Fibroblast of mammary gland (primary cell): Measurements from ENCODE around the gene ELMO1.

ENCODE experiments used
- DNase-seq: peaks from one replicate; pipeline ENCODE4 v3.0.0-alpha.2; 2010; ENCODE audit warnings: low read depth
- H3K4me3 ChIP-seq: 2 replicates; pipeline ENCODE4 v1.5.1; 2011; ENCODE audit warnings: low read depth, mild to moderate bottlenecking, low read length, moderate library complexity; ENCODE audit not compliant: control insufficient read depth
- TF ChIP-seq, protein P1 (sequence below): conservative IDR thresholded peaks from 2 replicates; pipeline ENCODE4 v1.5.1; 2011; ENCODE audit warnings: low read depth, low read length, inconsistent platforms; ENCODE audit not compliant: control insufficient read depth, insufficient read depth

ELMO1 gene

DNA sequence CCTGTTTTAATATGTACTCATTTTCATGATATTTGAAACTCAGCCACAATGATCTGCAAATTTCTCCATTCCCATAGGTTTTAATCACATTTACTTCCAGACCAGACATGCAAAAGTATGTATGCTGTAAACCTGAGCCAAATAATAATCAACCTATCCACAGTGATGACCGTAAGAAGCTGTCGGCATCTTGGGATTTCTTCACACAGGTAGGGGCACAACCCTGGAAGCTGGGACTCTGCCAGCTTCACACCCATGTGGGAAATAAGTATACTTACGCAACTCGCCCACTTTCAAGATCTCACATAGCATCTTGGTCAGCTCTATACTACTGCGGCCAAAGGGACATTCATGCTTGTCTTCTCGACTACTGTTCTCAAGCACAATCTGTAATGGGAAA is 352.3 kb downstream of the ELMO1 start:
- no peak for DNase-seq
- H3K4me3 ChIP-seq: no peak overlapping the region

DNA sequence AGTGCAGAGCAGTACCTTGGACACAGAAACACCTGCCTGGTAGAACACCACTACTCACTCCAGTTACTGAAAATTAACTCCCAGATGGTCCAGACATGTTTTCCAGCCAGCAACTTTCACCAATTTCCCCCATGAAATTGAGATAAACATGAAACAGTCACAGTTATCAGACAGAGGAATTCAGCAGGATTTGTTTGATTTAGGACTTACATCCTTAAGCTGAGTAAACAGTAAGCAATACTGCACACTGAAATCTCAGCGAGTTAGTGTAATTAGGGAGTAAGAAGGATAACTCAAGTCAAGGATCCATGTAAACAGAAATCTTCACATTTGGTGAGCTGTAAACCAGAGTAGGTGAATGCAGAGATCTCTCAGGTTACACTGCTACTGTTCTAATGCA is 353.5 kb downstream of the ELMO1 start:
- no peak for DNase-seq
- TF ChIP-seq, protein P1, sequence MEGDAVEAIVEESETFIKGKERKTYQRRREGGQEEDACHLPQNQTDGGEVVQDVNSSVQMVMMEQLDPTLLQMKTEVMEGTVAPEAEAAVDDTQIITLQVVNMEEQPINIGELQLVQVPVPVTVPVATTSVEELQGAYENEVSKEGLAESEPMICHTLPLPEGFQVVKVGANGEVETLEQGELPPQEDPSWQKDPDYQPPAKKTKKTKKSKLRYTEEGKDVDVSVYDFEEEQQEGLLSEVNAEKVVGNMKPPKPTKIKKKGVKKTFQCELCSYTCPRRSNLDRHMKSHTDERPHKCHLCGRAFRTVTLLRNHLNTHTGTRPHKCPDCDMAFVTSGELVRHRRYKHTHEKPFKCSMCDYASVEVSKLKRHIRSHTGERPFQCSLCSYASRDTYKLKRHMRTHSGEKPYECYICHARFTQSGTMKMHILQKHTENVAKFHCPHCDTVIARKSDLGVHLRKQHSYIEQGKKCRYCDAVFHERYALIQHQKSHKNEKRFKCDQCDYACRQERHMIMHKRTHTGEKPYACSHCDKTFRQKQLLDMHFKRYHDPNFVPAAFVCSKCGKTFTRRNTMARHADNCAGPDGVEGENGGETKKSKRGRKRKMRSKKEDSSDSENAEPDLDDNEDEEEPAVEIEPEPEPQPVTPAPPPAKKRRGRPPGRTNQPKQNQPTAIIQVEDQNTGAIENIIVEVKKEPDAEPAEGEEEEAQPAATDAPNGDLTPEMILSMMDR: no peak

More for the DNA sequence above, 352.3 kb downstream of the ELMO1 start:
- TF ChIP-seq, protein P1: no peak

DNA sequence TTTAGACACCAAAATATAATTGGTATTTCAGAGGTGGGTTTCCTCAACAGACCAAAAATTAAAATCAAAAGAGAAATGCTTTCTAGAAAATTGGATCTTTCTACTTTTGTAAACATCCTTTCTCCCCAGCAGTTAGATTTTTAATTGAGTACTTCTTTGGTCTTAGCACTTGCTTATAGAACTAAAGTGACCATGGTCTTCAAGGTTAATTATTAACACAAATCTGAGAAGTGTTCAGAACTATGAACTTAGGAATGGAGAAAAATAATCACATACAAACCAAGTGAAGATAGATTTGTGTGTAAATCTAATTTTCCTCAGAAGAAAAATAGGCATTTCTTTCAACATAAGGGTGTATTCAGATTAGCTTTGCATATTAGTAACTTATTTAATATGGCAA is 355.4 kb downstream of the ELMO1 start:
- TF ChIP-seq, protein P1: no peak
- no peak overlapping the region for H3K4me3 ChIP-seq
- DNase-seq: no peak

More for the DNA sequence above, 353.5 kb downstream of the ELMO1 start:
- no peak overlapping the region for H3K4me3 ChIP-seq

DNA sequence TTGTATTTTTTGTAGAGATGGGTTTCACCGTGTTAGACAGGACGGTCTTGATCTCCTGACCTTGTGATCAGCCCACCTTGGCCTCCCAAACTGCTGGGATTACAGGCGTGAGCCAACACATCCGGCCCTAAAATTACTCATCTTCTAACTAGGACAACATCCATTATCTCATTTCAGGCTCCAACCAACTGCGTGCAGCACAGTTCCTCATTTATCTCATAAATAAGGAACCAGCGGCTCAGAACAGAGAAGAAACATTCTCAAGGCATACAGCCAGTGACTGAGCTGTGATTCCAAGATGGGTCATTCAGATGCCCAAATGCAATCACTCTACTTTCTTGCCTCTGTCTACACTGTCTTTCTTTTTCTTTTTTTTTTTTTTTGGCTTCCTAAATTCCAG is 356.1 kb downstream of the ELMO1 start:
- TF ChIP-seq, protein P1: no peak
- DNase-seq: peak; percentile 6
- no peak overlapping the region for H3K4me3 ChIP-seq

DNA sequence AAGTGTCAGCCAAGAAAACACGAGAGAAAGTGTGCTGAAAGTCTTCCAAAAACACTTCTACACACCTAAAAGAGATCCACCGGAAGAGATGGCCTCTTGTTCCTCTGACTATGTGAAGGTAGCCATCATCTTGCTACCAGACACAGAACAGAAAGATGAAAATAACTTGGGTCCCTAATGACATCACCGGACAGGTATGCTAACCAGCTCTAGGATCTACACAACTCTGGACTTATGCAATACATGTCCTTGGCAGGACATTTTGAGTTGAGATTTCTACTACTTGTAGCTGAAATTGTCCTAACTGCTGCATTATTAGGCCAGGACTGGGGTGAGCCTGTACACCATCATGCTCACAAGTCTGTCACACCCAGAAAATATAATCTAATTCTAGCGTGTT is 358.7 kb downstream of the ELMO1 start:
- DNase-seq: peak; percentile 14
- TF ChIP-seq, protein P1: no peak

DNA sequence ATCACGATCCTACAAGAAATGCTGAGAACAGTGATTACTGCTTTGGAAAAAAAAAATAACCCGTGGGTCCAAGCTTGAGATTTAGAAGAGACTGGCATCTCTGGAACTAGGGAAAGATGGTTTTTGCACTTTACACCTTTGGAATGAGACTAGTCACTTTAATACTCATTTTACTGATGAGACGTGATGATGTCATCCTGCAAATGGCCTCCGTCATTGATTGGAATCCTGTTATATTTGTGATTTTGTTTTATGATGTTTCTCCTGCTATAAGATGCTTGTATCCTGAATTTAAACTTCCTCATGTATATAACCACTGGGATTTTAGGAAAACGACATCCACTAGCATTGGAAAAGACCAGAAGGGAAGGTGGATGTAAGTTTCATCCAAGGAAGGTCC is 363.1 kb downstream of the ELMO1 start:
- TF ChIP-seq, protein P1: no peak
- DNase-seq: peak; percentile 5
- no peak overlapping the region for H3K4me3 ChIP-seq

More for the DNA sequence above, 358.7 kb downstream of the ELMO1 start:
- H3K4me3 ChIP-seq: no peak overlapping the region

DNA sequence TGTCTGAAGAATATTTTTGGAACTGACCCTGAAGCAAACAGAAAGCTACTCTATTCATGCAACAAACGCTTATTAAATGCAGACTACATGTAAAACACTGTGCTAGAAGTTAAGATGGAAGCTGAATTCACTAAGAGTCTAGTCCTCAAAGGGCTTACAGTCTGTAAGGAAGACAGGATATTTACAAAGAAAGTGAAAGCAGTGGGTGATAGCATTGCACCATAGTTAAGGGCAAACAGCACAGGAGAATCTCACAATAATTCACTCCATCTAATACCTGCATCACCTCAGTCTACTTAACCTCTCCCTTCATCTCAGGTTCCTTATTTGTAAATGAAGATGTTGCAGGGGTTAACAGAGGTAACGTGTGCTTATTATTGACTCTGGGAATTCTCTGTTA is 364.4 kb downstream of the ELMO1 start:
- TF ChIP-seq, protein P1: no peak
- no peak for DNase-seq
- H3K4me3 ChIP-seq: no peak overlapping the region
